ENCODE measurements around the gene TUBB2B. TPM values are rescaled to one million over a fixed set of nuclear protein-coding genes. Genes with fewer than 3 reads are reported as not detected.

The TUBB2B gene
- total RNA-seq, result under 1 TPM in 1 of 2 experiments, not detected in 1; 0.29 TPM

GRCh38 chr6:3227363-3228045 lies at the start of gene TUBB2B:
Gene TUBB2B (minus strand): TSS chr6:3227653. CDS start chr6:3227543, 110 bp downstream.
- DNase-seq, result no peak
- H3K9me3 Mint-ChIP-seq, result no peaks in the 10 kb centered on the region
- H3K27me3 Mint-ChIP-seq, result peaks cover 64% of the 10 kb centered on the region
- ChIA-PET CTCF (interaction anchor here (1.7 kb wide), 1 partner anchor 24 kb away, joined by 5 read pairs; no protein-coding TSS in a partner anchor), POLR2A (no interaction called here)
- H3K4me3 Mint-ChIP-seq, result peak within 1 kb of the TSS; percentile 65
- H3K4me1 Mint-ChIP-seq (ENCODE audit: low read depth), result peaks cover 44% of the 10 kb centered on the region
- H3K36me3 Mint-ChIP-seq, result no peaks in the 10 kb centered on the region
- H3K27ac Mint-ChIP-seq, result no peak within 1 kb of the TSS
- intact Hi-C loops (cut with micrococcal nuclease), result loop anchor here (2.0 kb wide), 2 partner anchors 23 to 65 kb away; no protein-coding TSS in a partner anchor

- DNase-seq, result no peak
- Mint-ChIP-seq H3K9me3 (no peaks in the 10 kb centered on the region), H3K36me3 (peaks cover 4% of the 10 kb centered on the region), H3K4me1 (ENCODE audit: low read depth) (peaks cover 20% of the 10 kb centered on the region), H3K27me3 (no peaks in the 10 kb centered on the region), H3K4me3 (no peak overlapping the region), H3K27ac (no peak overlapping the region)
- ChIA-PET POLR2A (no interaction called here), CTCF (interaction anchor here (0.6 to 1.7 kb wide), 2 partner anchors 181 to 455 kb away, joined by 3 to 13 read pairs; no protein-coding TSS in a partner anchor)
- intact Hi-C loops (cut with micrococcal nuclease), result loop anchor here (5.0 to 10.0 kb wide), 2 partner anchors 180 to 728 kb away; partner anchors contain the start of gene SLC22A23
These were observed 49.8 kb upstream of the TUBB2B start for GRCh38 chr6:3277251-3277650.

- ChIA-PET POLR2A (no interaction called here), CTCF (interaction anchor here (0.6 to 1.7 kb wide), 3 partner anchors 25 to 456 kb away, joined by 3 to 13 read pairs (median 3); no protein-coding TSS in a partner anchor)
- H3K27ac Mint-ChIP-seq, result no peak overlapping the region
- no peak overlapping the region for H3K4me3 Mint-ChIP-seq
- H3K9me3 Mint-ChIP-seq, result no peaks in the 10 kb centered on the region
- peaks cover 9% of the 10 kb centered on the region for H3K36me3 Mint-ChIP-seq
- intact Hi-C loops (cut with micrococcal nuclease), result loop anchor here (5.0 to 10.0 kb wide), 2 partner anchors 181 to 728 kb away; partner anchors contain the start of gene SLC22A23
- peaks cover 26% of the 10 kb centered on the region for H3K4me1 Mint-ChIP-seq (ENCODE audit: low read depth)
- no peak for DNase-seq
- no peaks in the 10 kb centered on the region for H3K27me3 Mint-ChIP-seq
These were observed 49.0 kb upstream of the TUBB2B start for GRCh38 chr6:3276174-3277167.

- DNase-seq, result peak; percentile 30
- Mint-ChIP-seq H3K4me1 (ENCODE audit: low read depth) (peaks cover 33% of the 10 kb centered on the region), H3K27ac (peak overlapping the region; percentile 44), H3K27me3 (no peaks in the 10 kb centered on the region), H3K9me3 (no peaks in the 10 kb centered on the region), H3K36me3 (peaks cover 16% of the 10 kb centered on the region), H3K4me3 (no peak overlapping the region)
- ChIA-PET CTCF (interaction anchor here (0.9 to 2.7 kb wide), 3 partner anchors 23 to 459 kb away, joined by 3 to 10 read pairs (median 9); no protein-coding TSS in a partner anchor), POLR2A (interaction anchor here (1.2 kb wide), 1 partner anchor 15 kb away, joined by 4 read pairs; the partner anchor contains the start of gene PSMG4)
- intact Hi-C loops (cut with micrococcal nuclease), result loop anchor here (10.0 kb wide), 1 partner anchor 731 kb away; no protein-coding TSS in a partner anchor
These were observed 46.5 kb upstream of the TUBB2B start for GRCh38 chr6:3273707-3274521.

GRCh38 chr6:3272911-3273547 lies 45.6 kb upstream of the TUBB2B start:
- H3K4me3 Mint-ChIP-seq, result no peak overlapping the region
- no peaks in the 10 kb centered on the region for H3K9me3 Mint-ChIP-seq
- ChIA-PET CTCF (interaction anchor here (0.5 to 2.7 kb wide), 4 partner anchors 22 to 460 kb away, joined by 3 to 10 read pairs (median 6); no protein-coding TSS in a partner anchor), POLR2A (interaction anchor here (1.2 to 1.5 kb wide), 2 partner anchors 14 kb away, joined by 4 to 5 read pairs; partner anchors contain the start of gene PSMG4)
- no peak for DNase-seq
- no peaks in the 10 kb centered on the region for H3K27me3 Mint-ChIP-seq
- H3K4me1 Mint-ChIP-seq (ENCODE audit: low read depth), result peaks cover 36% of the 10 kb centered on the region
- peaks cover 18% of the 10 kb centered on the region for H3K36me3 Mint-ChIP-seq
- no peak overlapping the region for H3K27ac Mint-ChIP-seq
- intact Hi-C loops (cut with micrococcal nuclease), result loop anchor here (10.0 kb wide), 1 partner anchor 732 kb away; no protein-coding TSS in a partner anchor

GRCh38 chr6:3271756-3272155 lies 44.3 kb upstream of the TUBB2B start:
- peaks cover 36% of the 10 kb centered on the region for H3K4me1 Mint-ChIP-seq (ENCODE audit: low read depth)
- CTCF ChIA-PET, result interaction anchor here (0.9 kb wide), 1 partner anchor 146 kb away, joined by 3 read pairs; no protein-coding TSS in a partner anchor
- peaks cover 20% of the 10 kb centered on the region for H3K36me3 Mint-ChIP-seq
- H3K27ac Mint-ChIP-seq, result no peak overlapping the region
- intact Hi-C loops (cut with micrococcal nuclease), result loop anchor here (10.0 kb wide), 1 partner anchor 733 kb away; no protein-coding TSS in a partner anchor
- no peak for DNase-seq
- H3K27me3 Mint-ChIP-seq, result no peaks in the 10 kb centered on the region
- H3K4me3 Mint-ChIP-seq, result no peak overlapping the region
- POLR2A ChIA-PET, result interaction anchor here (1.5 kb wide), 1 partner anchor 12 kb away, joined by 5 read pairs; no protein-coding TSS in a partner anchor
- no peaks in the 10 kb centered on the region for H3K9me3 Mint-ChIP-seq

DNA sequence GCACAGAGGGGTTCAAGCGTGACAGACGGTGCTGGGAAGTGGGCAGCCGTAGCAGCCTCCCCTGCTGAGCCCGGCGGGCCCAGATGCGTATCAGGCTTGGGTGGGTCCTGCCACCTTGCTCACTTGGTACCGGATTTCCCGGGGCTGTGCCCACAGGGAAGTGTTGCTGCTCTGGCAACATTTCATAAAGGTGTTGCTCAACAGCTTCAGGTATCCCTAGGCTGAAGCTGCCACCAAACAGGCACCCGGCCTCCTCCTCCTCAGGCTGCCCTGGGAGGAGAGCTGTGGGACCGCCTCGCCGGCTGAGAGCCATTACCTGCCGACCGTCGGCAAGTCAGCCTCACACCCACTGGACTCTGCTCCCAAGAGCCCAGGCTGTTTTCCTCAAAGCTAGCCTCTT lies 42.8 kb upstream of the TUBB2B start:
- peaks cover 39% of the 10 kb centered on the region for H3K4me1 Mint-ChIP-seq (ENCODE audit: low read depth)
- H3K4me3 Mint-ChIP-seq, result no peak overlapping the region
- no peak for DNase-seq
- no peaks in the 10 kb centered on the region for H3K9me3 Mint-ChIP-seq
- no peaks in the 10 kb centered on the region for H3K27me3 Mint-ChIP-seq
- intact Hi-C loops (cut with micrococcal nuclease), result loop anchor here (10.0 kb wide), 1 partner anchor 735 kb away; no protein-coding TSS in a partner anchor
- no peak overlapping the region for H3K27ac Mint-ChIP-seq
- ChIA-PET CTCF (no interaction called here), POLR2A (no interaction called here)
- H3K36me3 Mint-ChIP-seq, result peaks cover 23% of the 10 kb centered on the region

DNA sequence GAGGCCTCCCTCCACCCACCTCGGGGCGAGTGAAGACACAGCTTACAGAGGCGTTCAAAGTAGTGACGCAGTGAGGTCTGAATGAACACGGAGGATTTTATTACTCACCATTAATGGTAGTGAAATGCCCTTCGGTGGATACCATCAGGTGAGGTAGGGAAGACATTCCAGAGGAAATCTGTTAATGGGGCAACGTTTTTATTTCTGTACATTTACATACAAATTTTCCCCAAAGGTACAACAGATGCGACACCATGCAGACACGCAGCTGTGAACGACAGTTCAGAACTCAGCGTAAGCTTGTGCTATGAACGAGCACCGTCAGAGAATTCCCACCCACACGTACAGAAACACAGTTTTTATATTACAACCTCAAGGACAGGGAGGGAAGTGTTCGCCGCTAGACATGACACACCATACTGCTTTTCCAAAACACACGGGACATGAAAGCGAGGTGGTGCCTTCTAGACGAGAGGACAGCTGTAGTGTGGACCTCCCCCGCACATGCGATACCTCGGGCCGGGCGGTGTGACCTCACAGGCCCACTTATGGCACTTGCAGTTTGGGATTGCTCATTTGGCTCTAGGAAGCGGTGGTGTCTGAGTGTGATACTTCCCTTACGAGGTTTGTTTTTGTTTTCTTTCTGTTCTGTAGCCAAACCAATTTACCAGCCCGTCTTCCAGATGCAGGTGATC lies 42.0 kb upstream of the TUBB2B start:
- peak; percentile 51 for DNase-seq
- POLR2A ChIA-PET, result no interaction called here
- H3K9me3 Mint-ChIP-seq, result no peaks in the 10 kb centered on the region
- H3K27me3 Mint-ChIP-seq, result no peaks in the 10 kb centered on the region
- no peak overlapping the region for H3K27ac Mint-ChIP-seq
- CTCF ChIA-PET, result interaction anchor here (1.0 kb wide), 1 partner anchor 18 kb away, joined by 3 read pairs; no protein-coding TSS in a partner anchor
- H3K36me3 Mint-ChIP-seq, result peaks cover 28% of the 10 kb centered on the region
- H3K4me3 Mint-ChIP-seq, result no peak overlapping the region
- H3K4me1 Mint-ChIP-seq (ENCODE audit: low read depth), result peaks cover 41% of the 10 kb centered on the region
- intact Hi-C loops (cut with micrococcal nuclease), result no loop called here

- H3K36me3 Mint-ChIP-seq, result peaks cover 31% of the 10 kb centered on the region
- H3K9me3 Mint-ChIP-seq, result no peaks in the 10 kb centered on the region
- CTCF ChIA-PET, result no interaction called here
- intact Hi-C loops (cut with micrococcal nuclease), result no loop called here
- H3K27me3 Mint-ChIP-seq, result no peaks in the 10 kb centered on the region
- H3K4me1 Mint-ChIP-seq (ENCODE audit: low read depth), result peaks cover 33% of the 10 kb centered on the region
- DNase-seq, result no peak
- no peak overlapping the region for H3K4me3 Mint-ChIP-seq
- H3K27ac Mint-ChIP-seq, result no peak overlapping the region
- POLR2A ChIA-PET, result no interaction called here
These were observed 41.2 kb upstream of the TUBB2B start for GRCh38 chr6:3268680-3269079.

- intact Hi-C loops (cut with micrococcal nuclease), result no loop called here
- peaks cover 33% of the 10 kb centered on the region for H3K4me1 Mint-ChIP-seq (ENCODE audit: low read depth)
- H3K4me3 Mint-ChIP-seq, result no peak overlapping the region
- DNase-seq, result no peak
- H3K36me3 Mint-ChIP-seq, result peaks cover 33% of the 10 kb centered on the region
- no peaks in the 10 kb centered on the region for H3K9me3 Mint-ChIP-seq
- ChIA-PET CTCF (no interaction called here), POLR2A (interaction anchor here (1.4 kb wide), 1 partner anchor 8 kb away, joined by 3 read pairs; the partner anchor contains the start of gene PSMG4)
- no peaks in the 10 kb centered on the region for H3K27me3 Mint-ChIP-seq
- no peak overlapping the region for H3K27ac Mint-ChIP-seq
These were observed 39.7 kb upstream of the TUBB2B start for GRCh38 chr6:3267162-3267561.
